ENCODE results near the gene PLCXD3.

DNA sequence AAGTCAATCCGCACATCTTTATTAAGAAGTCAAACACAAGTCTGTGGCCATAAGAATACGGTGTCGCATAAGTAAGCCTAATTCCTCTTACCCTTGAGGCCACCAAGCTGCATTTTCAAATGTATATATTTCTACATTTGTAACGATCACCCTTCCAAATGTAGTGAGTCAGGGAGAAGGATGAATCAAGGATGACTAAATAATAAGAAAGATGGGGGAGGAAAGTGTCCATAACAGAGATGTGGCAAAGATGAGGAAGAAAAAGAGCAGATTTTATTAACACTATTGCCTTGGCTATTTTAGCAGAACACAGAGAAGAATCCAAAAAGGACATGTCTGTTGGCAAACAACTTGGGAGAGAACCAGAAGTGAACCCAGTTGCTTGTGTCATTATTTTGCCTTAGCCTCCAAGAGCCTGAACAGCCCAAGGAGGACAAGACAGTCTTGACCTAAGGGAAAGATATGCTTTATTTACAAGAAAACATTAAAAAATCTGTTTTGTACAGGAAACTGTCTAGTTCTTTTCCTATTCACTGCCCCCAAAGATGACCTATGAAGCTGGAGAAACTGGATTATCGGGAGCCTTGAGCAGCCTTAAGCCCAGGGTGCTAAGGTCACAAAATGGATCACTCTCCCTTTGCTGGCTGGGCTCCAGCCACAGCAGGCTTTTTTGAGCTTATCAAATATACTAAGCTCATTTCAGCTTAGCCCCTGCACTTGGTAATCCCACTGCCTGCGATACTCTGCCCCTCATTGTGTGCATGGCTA is 101.5 kb downstream of the PLCXD3 start:
- TF ChIP-seq POLR2AphosphoS5 (IDR thresholded peaks at IDR 0.05): no peak
- TF ChIP-seq, protein P1, sequence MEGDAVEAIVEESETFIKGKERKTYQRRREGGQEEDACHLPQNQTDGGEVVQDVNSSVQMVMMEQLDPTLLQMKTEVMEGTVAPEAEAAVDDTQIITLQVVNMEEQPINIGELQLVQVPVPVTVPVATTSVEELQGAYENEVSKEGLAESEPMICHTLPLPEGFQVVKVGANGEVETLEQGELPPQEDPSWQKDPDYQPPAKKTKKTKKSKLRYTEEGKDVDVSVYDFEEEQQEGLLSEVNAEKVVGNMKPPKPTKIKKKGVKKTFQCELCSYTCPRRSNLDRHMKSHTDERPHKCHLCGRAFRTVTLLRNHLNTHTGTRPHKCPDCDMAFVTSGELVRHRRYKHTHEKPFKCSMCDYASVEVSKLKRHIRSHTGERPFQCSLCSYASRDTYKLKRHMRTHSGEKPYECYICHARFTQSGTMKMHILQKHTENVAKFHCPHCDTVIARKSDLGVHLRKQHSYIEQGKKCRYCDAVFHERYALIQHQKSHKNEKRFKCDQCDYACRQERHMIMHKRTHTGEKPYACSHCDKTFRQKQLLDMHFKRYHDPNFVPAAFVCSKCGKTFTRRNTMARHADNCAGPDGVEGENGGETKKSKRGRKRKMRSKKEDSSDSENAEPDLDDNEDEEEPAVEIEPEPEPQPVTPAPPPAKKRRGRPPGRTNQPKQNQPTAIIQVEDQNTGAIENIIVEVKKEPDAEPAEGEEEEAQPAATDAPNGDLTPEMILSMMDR (IDR thresholded peaks at IDR 0.05): no peak
- TF ChIP-seq POLR2A (IDR thresholded peaks at IDR 0.05): no peak
